HAP-1 (cell line): ENCODE measurements around the gene NCKAP5.
"Not testable (repeated sequence)": the region's sequence is repeated elsewhere in the genome, so short reads cannot be mapped to it uniquely, and the experiment has no call there.

Experiments used
- DNase-seq, 2 experiments: peaks; one replicate each; pipeline ENCODE4 v3.0.0-alpha.2; 2016 to 2020; ENCODE audit warnings: low spot score in 2 of 2
- H3K27me3 ChIP-seq: fragments of 250-450 bp; sonication (Bioruptor Pico); 2 replicates; pipeline ENCODE4 v1.5.1; 2020; ENCODE audit warnings: low read depth, mild to moderate bottlenecking, moderate library complexity
- H3K36me3 ChIP-seq: fragments of 250-450 bp; sonication (Bioruptor Pico); replicated peaks from 2 replicates; pipeline ENCODE4 v1.5.1; 2020; ENCODE audit warnings: mild to moderate bottlenecking
- H3K4me1 ChIP-seq: fragments of 250-450 bp; sonication (Bioruptor Pico); 2 replicates; pipeline ENCODE4 v1.5.1; 2020; ENCODE audit warnings: mild to moderate bottlenecking
- H3K4me3 ChIP-seq: fragments of 250-450 bp; sonication (Bioruptor Pico); 2 replicates; pipeline ENCODE4 v1.5.1; 2020; ENCODE audit warnings: mild to moderate bottlenecking, moderate library complexity
- H3K9me3 ChIP-seq: fragments of 250-450 bp; sonication (Bioruptor Pico); 2 replicates; pipeline ENCODE4 v1.5.1; 2020; ENCODE audit warnings: mild to moderate bottlenecking, moderate library complexity
- in situ Hi-C: fragments of 300-500 bp; cut with MboI; formaldehyde crosslinking; loops from 3 replicates; pipeline ENCODE4 v1.14.3; 2020; ENCODE audit warnings: low sequenced_read_pairs, inconsistent platforms, mixed read lengths

NCKAP5 gene

DNA sequence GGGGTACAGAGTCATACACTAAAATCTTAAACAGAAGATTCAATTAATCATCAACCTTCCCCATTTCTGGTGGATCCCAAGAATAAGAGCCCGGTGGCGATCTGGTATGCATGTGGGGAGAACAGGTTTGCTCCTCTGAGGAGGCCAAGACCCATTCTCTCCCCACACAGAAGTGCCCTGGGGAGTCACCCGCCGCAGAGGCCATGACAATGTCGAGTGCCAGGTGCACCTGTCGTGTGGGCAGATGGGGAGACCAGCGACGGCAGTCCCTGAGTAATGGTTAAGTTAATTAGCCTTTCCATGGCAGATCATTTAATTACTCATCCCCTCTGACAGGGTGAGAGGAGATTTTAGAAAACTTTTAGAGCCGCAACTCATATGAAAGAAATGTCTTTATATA is 345.0 kb downstream of the NCKAP5 start:
- Histone ChIP-seq H3K27me3 (0 out of 2 replicates have a peak, but pooled peaks cover 3% of the 10 kb centered on the region), H3K4me1 (peaks cover 3% of the 10 kb centered on the region), H3K36me3 (no peaks in the 10 kb centered on the region), H3K9me3 (no peaks in the 10 kb centered on the region), H3K4me3 (no peak overlapping the region)
- DNase-seq = no peak
- in situ Hi-C loops = no loop called here

DNA sequence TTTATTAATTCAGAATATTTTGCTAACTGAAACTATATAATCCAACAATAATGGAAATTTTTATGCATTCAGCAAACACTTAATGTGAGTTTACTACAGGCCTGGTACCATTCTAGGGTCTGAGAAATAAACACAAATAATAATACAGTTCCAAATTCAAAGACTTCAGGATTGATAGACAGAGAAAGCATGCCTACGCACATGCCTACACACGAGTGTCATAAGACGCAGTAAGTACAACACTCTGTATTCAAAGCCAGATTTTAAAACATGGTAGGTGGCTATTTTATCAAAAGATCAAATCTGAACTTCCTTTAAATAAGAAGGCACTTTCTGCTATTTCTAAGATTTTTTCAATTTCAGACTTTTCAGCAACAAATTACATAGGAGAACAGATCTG is 346.9 kb downstream of the NCKAP5 start:
- in situ Hi-C loops = no loop called here
- no peak for DNase-seq
- no peaks in the 10 kb centered on the region for H3K9me3 ChIP-seq

DNA sequence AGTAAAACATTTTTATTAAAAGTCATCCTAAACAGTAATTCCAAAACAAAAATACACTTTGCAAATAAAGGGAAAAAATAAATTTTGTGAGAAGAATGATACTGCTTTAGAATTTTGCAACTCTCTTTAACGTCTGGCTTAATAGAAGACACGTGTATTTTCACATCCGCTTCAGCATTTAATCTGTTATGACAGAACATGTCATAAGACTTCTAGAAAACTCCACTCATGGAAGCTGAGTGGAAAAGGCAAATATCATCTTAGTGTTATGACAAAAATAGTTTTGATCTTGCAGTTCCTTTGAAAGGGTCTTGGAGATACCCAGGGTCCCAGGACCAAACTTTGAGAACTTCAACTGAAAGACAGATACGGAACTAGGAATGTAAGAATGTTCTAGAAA is 350.1 kb downstream of the NCKAP5 start:
- H3K4me3 ChIP-seq = no peak overlapping the region
- no peaks in the 10 kb centered on the region for H3K36me3 ChIP-seq
- H3K27me3 ChIP-seq = no peaks in the 10 kb centered on the region
- H3K4me1 ChIP-seq = peaks cover 3% of the 10 kb centered on the region
- in situ Hi-C loops = no loop called here
- no peak for DNase-seq
- no peaks in the 10 kb centered on the region for H3K9me3 ChIP-seq

More for the DNA sequence above, 346.9 kb downstream of the NCKAP5 start:
- no peak overlapping the region for H3K4me3 ChIP-seq
- no peaks in the 10 kb centered on the region for H3K36me3 ChIP-seq
- H3K27me3 ChIP-seq = no peaks in the 10 kb centered on the region
- H3K4me1 ChIP-seq = peaks cover 3% of the 10 kb centered on the region

DNA sequence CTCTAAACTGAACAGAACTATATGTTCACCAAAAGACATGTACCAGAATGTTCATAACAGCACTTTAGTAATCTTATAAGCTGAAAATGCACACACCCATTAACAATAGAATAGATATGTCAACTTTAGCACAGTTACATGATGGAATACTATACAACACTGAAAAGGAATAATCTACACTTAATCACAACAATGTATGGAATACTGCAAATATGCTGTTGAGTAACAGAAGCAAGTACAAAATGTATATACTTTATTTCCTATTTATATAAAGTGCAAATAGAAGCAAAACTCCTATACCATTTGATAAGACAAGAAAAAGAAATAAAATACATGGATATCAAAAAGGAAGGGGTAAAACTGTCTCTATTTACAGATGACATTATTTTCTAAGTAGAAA is 352.8 kb downstream of the NCKAP5 start:
- in situ Hi-C loops = no loop called here
- H3K9me3 ChIP-seq = no peaks in the 10 kb centered on the region
- no peak for DNase-seq
- H3K4me1 ChIP-seq = peaks cover 3% of the 10 kb centered on the region
- no peaks in the 10 kb centered on the region for H3K36me3 ChIP-seq
- H3K27me3 ChIP-seq = no peaks in the 10 kb centered on the region
- no peak overlapping the region for H3K4me3 ChIP-seq

DNA sequence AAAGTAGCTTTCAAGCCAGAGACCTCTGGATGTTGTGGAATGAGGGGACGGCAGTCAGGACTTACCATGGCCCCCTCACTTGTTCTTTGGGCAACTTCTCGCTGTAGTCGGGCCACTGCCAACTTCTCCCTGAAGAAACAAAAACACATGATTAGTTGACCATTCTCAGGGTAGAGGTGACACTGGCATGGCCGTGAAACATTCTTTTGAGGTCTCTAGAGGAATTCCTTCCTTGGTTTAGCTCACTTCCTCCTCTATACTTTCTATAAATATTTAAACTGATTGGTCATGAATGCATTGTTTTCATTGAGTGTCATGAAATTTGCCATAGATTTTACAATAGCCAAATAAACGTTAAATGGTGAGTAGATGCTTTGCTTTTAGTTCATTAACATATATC is 354.6 kb downstream of the NCKAP5 start:
- H3K4me1 ChIP-seq = no peaks in the 10 kb centered on the region; the same call in 1 of the 2 replicates
- no peaks in the 10 kb centered on the region for H3K36me3 ChIP-seq
- no peaks in the 10 kb centered on the region for H3K27me3 ChIP-seq
- no peak overlapping the region for H3K4me3 ChIP-seq
- no peak for DNase-seq
- H3K9me3 ChIP-seq = no peaks in the 10 kb centered on the region
- in situ Hi-C loops = no loop called here

DNA sequence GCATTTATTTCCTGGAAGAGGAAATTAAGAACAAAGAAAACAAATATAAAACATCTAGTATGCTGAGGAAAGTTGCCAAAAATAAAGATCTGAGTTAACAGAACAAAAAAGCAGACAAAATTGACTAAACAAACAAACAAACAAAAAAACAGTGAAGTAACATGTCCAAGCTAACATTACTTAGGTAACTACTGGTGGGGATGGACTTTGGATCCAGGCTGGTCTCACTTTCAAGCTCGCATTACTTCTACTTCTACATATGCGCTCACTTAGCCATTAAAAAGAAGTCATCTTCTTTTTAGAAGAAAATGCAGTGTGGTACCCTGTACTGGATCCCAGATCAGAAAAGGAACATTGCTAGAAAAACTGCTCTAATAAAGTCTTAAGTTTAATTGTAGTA is 358.9 kb downstream of the NCKAP5 start:
- no peaks in the 10 kb centered on the region for H3K36me3 ChIP-seq
- no peaks in the 10 kb centered on the region for H3K4me1 ChIP-seq
- DNase-seq = no peak
- no peaks in the 10 kb centered on the region for H3K27me3 ChIP-seq
- in situ Hi-C loops = no loop called here
- peaks cover 7% of the 10 kb centered on the region for H3K9me3 ChIP-seq
- H3K4me3 ChIP-seq = no peak overlapping the region

DNA sequence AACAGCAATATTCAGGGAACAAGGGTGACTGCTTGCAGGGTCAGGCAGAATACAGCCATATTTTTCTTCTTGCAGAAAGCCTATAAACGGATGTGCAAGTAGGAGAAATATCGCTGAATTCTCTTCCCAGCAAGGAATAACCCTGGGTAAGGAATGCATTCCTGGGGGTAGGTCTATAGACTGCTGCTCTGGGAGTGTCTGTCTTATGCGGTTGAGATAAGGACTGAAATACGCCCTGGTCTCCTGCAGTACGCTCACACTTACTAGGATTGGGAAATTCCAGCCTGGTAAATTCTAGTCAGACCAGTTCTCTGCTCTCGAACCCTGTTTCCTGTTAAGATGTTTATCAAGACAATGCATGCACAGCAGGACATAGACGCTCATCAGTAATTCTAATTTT is 361.6 kb downstream of the NCKAP5 start:
- in situ Hi-C loops, H3K9me3 ChIP-seq, H3K36me3 ChIP-seq, H3K4me3 ChIP-seq, H3K4me1 ChIP-seq, H3K27me3 ChIP-seq: not testable (repeated sequence)
- peak in 1 of 2 experiments; percentile 8 for DNase-seq

DNA sequence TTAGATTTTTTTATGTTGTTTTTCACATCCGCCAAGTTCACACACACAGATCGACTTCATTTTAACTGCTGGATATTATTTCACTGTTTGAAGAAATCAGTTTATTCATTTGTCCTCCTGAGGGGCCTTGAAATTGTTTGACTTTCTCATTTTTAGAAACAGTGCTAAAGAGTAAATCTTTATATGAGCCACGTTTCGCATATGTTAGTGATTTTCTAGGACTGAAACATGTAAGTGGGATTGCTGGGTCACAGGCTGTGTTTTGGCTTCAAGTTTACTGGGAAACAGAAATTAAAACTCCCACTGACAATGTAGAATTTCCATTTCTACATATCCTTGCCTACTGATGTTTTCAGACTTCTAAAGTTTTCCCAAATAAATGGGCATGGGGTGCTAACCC is 363.8 kb downstream of the NCKAP5 start:
- DNase-seq = no peak
- Histone ChIP-seq H3K36me3 (no peaks in the 10 kb centered on the region), H3K4me1 (no peaks in the 10 kb centered on the region), H3K27me3 (no peaks in the 10 kb centered on the region), H3K9me3 (peaks cover 7% of the 10 kb centered on the region), H3K4me3 (no peak overlapping the region)
- in situ Hi-C loops = no loop called here

DNA sequence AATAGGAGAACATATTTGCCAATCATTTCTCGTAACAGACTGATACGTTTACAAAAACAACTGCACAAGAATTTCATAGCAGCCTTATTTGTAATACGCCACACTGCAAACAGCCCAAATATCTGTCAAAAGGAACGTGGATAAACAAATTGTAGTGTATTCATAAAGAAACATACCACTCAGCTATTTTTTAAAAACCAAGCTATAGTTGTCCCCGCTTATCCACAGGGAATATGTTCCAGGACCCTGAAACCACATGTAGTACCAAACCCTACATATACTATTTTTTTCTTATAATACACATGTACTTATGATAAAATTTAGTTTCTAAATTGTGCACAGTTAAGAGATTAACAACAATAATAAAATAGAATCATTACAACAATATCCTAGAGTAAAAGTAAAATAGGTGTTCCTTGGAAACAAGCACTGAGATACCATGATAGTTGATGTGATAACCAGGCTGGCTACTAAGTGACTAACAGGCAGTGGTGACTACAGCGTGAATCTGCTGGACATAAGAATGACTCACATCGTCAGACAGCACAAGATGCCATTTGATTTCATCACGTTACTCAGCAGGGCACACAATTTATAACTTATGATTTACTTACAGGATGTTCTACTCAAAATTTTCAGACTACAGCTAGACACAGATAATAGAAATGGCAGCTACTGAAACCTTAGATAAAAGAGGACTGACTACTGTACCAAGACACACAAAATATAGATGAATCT is 367.4 kb downstream of the NCKAP5 start:
- Histone ChIP-seq H3K27me3 (no peaks in the 10 kb centered on the region), H3K4me1 (no peaks in the 10 kb centered on the region), H3K9me3 (no peaks in the 10 kb centered on the region), H3K36me3 (no peaks in the 10 kb centered on the region), H3K4me3 (no peak overlapping the region)
- in situ Hi-C loops = no loop called here
- no peak for DNase-seq

DNA sequence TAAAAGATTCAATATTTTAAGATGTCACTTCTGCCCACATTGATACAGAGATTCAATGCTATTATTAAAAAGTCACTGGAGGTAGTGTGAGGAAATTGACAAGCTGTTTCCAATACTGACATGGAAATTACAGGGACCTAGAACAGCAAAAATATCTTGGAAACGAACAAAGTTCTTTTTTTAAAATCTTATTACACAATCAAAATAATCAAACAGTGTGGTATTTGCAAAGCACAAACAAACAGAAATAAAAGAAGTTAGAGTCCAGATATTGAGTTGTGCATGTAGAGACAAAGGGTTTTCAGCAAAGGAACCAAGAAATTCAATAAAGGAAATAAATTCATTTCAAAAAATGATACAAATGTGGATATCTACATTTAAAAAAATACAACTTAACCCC is 369.6 kb downstream of the NCKAP5 start:
- Histone ChIP-seq H3K4me1 (no peaks in the 10 kb centered on the region), H3K9me3 (no peaks in the 10 kb centered on the region), H3K4me3 (no peak overlapping the region), H3K27me3 (peaks cover 13% of the 10 kb centered on the region), H3K36me3 (no peaks in the 10 kb centered on the region)
- in situ Hi-C loops = no loop called here
- DNase-seq = no peak

DNA sequence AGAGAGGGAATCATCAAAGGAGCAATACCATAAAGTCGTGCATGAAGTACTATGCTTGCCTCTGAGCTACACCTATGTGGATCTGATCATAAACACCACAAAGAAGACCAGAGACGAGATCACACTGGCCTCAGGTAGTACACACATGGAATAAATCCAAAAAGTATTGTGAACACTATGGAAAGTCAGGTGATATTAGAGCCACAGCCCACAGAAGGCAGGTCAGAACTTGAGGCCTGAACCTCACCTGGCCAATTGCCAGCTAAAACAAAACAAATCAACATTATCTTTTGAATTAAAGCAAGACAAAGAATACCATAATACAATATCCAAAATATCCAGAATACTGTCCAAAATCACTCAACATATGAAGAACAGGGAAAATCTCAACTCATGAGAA is 371.1 kb downstream of the NCKAP5 start:
- Histone ChIP-seq H3K4me3 (no peak overlapping the region), H3K9me3 (no peaks in the 10 kb centered on the region), H3K27me3 (peaks cover 20% of the 10 kb centered on the region), H3K36me3 (no peaks in the 10 kb centered on the region), H3K4me1 (no peaks in the 10 kb centered on the region)
- no peak for DNase-seq
- in situ Hi-C loops = no loop called here

DNA sequence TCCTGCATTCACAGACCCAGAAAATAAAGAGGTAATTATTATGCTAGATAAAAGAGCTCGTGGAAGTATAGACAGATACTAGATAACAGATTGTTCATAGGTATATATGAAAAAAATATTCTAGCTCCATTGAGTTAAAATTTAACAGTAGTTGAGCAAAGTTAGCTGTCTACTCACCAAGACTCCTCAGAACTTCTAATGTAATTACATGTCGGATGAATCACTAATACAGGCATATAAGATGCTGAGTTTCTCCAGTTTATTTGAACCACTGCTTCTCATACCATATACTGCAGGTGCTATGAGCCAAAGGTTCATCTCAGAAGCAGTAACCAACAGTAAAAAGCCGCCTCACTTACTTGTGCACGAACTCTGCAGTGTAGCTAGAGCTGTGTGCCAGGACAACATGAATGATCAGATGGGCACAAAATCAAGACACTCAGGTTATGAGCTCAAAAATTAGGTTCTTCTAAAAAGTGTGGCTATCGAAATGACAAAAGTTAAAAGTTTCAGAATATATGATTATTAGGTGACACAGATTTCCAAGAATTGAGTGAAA is 373.4 kb downstream of the NCKAP5 start:
- no peak for DNase-seq
- H3K4me3 ChIP-seq = no peak overlapping the region
- peaks cover 20% of the 10 kb centered on the region for H3K27me3 ChIP-seq
- H3K9me3 ChIP-seq = no peaks in the 10 kb centered on the region
- no peaks in the 10 kb centered on the region for H3K4me1 ChIP-seq
- H3K36me3 ChIP-seq = no peaks in the 10 kb centered on the region
- in situ Hi-C loops = no loop called here

DNA sequence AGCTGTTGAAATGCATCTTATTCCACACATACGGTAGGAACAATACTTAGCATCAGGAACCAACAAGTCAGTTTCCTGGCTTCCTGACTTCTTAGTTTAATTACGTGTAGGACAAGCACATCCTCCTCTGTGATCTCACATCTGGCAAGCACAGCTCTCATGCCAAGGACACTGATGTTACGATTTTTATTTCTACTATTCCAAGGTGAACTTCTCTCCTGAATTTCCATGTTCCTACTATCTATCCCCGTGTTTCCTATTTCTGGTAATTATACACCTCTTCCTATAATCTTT is 374.0 kb downstream of the NCKAP5 start:
- Histone ChIP-seq H3K4me3 (no peak overlapping the region), H3K36me3 (no peaks in the 10 kb centered on the region), H3K27me3 (peaks cover 20% of the 10 kb centered on the region), H3K4me1 (no peaks in the 10 kb centered on the region), H3K9me3 (no peaks in the 10 kb centered on the region)
- in situ Hi-C loops = no loop called here
- DNase-seq = no peak

DNA sequence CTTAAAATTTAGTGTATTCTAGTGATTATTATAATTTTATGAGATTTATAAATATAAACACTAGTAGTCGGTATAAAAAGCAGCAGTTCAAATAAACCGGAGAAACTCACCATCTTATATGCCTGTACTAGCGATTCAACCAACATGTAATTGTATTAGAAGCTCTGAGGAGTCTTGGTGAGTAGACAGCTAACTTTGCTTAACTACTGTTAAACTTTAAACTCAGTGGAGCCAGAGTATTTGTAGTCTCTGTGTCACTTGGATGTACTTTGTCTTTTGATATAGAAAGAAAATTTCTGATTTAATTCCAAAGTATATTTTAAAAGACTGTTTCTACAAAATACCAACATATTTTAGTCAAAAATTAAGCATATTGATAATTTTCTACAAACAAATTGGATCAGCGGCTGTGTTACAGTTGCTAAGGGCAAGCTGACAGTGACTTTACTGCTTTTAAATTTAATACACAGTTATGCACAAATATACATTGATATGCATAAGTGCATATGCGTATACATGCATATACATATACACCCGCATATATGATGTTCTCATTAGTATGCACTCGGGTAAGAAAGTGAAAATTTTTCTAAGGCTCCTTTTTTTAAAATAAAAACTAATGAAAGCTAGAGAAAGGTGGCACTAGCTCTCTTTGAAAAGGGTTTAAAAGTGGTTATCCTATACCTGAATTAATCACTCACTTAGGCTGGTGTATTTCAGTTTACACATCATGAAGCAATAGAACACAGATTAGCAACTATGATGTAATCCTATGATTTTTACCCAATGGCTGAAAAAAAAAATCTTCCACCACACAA is 374.5 kb downstream of the NCKAP5 start:
- no peaks in the 10 kb centered on the region for H3K9me3 ChIP-seq
- no peak for DNase-seq
- no peaks in the 10 kb centered on the region for H3K4me1 ChIP-seq
- no peak overlapping the region for H3K4me3 ChIP-seq
- in situ Hi-C loops = no loop called here
- H3K27me3 ChIP-seq = peaks cover 20% of the 10 kb centered on the region
- H3K36me3 ChIP-seq = no peaks in the 10 kb centered on the region
